T follicular helper cell (primary cell): ENCODE data around the gene FAM186B.
"Not testable (repeated sequence)": the region's sequence is repeated elsewhere in the genome, so short reads cannot be mapped to it uniquely, and the experiment has no call there.

Experiments used
- DNase-seq: peaks from one replicate; pipeline ENCODE4 v3.0.0-alpha.2; 2020; ENCODE audit warnings: low read depth

FAM186B gene

GRCh38 chr12:49633703-49634345, 28.4 kb upstream of the FAM186B start:
- DNase-seq, result no peak

- DNase-seq, result no peak
Observed at GRCh38 chr12:49632986-49633702, 27.7 kb upstream of the FAM186B start.

GRCh38 chr12:49632401-49632800, 27.0 kb upstream of the FAM186B start:
- DNase-seq, result no peak

GRCh38 chr12:49631336-49631907, 26.0 kb upstream of the FAM186B start:
- no peak for DNase-seq

GRCh38 chr12:49627752-49628360, 22.4 kb upstream of the FAM186B start:
- DNase-seq, result no peak

DNA sequence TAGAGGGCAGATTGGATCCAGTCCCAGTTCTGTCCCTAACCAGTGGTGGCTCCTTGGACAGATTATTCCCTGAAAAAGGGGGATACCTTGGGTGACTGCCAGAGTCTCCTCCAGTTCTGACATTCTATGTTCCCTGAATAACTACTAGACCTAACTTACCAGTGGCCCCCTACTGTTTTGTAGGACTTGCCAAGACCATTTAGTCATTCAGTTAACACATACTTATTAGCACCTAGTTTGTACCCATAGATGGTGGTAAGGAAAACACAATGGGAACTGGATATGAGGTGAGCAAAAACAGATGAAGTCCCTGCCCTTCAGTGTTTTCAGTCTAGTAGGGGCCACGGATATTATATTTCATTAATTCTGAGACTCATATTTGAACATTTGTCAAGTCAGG, 21.4 kb upstream of the FAM186B start:
- no peak for DNase-seq

- no peak for DNase-seq
Observed at GRCh38 chr12:49626169-49626835, 20.9 kb upstream of the FAM186B start.

DNA sequence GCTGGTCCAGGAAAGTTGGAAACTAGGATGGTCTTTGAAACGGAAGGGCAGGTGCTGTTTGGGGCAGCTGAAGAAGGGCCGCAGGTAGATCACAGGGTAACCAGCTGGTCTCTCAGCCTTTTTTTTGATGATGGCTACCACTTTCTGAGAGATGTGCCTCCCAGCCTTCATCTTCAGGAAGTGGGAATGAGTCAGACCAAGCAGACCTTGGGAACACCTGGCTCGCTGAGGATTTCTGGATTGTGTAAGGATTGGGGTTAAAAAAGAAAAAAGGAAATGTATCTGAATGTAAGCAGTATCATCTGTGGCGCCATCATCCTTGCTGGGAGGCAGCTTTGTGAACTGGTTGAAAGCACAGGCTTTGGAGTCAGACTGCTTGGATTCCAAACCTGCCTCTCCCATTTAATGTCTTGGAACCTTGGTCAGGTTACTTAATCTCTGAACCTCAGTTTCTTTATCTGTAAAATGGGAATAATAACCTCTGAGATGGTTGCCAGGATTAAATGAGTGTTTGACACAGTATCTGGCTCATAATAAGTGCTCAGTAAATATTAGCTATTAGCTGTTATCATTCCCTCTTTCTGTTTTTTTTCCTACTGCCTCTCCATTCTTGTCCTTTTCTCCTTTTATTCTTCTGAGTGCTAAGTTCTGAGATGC, 19.6 kb upstream of the FAM186B start:
- no peak for DNase-seq

DNA sequence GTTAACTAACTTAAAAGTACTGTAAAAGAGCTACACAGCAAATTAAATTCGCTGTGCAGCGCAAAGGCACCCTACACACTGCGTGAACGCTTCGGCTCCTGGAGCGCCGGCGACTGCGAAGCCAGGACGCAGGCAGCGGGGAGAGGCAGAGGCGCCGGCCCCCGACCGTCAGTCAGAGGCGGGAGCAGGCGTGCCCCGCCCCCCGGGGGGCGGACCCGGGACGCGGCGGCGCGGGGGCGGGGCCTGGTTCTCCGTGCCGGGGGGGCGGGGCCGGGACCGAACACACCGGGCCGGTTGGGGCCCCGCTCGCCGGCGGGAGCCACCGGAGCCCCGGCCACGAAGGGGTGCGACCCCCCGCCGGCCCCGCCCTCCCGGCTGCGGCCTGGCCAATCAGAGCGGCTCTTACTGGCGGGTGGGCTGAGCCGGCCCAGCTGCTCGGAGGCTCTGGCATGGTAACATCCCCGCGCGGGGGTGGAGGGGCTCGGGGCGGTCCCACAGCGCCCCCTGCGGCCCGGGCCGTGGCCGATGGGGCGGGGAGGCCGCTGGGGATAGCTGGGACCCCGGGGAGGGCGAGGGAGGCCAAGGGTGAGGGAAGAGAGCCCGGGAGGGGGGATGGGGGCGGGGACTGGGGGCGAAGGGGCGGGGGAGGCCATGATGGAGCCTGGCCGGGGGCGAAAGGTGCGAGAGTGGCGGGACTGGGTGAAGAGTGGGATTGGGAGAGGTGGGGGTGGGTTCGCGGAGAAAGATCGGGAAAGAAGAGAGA, 17.9 kb upstream of the FAM186B start, which contains the start of gene PRPF40B:
Gene PRPF40B, plus strand, starts transcription at position 420 of the 763 bp plus-strand sequence. Its CDS starts 30 bp downstream, at position 450.
- peak; percentile 80 for DNase-seq

GRCh38 chr12:49622501-49623141, 17.2 kb upstream of the FAM186B start:
- peak; percentile 38 for DNase-seq

DNA sequence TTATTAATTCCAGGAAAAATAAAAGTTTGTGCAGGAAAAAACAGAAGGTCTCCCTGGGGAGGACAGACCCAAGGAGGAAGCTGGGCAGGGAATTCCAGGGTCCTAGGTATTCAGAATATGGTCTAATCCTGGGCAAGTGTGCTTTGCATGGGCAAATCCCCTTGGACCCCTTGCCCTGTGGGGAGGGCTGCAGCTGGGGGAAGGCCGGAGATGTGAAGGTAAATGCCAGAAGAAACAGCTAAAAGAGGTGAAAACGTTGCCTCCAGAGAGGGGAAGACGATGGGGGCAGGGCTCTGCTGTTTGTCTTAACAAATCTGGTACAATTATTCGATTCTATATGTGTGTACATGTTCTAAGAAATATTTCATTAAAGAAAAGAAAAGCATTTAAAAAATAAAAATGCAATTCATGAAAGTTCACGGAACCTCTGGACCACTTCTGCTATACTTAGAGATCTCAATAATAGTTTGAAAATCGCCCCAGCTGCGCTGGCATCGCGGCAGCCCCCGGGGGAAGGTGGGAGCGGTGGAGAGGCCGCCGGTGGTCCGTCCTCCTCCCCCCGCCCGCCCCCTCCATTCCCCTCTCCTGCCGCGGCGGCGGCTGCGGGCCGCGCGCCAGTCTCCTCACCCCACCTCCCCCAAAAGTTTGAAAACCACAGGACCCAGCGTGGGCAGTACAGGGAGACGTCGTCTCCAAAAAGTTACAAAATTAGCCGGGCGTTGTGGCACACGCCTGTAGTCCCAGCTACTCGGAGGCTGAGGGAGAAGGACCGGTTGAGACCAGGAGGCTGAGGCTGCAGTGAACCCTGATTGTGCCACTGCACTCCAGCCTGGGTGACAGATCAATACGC, 16.4 kb upstream of the FAM186B start:
- DNase-seq, result no peak

- DNase-seq, result no peak
Observed at GRCh38 chr12:49619286-49619685, 13.8 kb upstream of the FAM186B start.

DNA sequence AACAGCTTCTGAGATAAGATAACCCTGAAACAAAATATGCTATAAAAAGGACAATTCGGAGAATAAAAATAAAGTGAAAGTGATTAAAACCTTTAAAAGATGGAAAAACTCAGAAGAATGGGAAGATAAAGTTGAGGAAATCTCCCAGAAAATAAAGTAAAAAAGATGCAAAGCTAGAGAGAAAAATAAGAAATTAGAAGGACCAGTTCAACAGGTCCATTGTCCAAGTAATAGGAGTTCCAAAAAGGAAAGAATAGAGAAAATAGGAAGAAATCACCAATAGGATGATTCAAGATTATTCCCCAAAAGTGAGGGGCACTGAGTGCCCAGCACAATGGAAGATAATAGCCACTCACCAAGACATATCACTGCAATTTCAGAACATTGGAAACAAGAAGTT, 13.1 kb upstream of the FAM186B start:
- no peak for DNase-seq

DNA sequence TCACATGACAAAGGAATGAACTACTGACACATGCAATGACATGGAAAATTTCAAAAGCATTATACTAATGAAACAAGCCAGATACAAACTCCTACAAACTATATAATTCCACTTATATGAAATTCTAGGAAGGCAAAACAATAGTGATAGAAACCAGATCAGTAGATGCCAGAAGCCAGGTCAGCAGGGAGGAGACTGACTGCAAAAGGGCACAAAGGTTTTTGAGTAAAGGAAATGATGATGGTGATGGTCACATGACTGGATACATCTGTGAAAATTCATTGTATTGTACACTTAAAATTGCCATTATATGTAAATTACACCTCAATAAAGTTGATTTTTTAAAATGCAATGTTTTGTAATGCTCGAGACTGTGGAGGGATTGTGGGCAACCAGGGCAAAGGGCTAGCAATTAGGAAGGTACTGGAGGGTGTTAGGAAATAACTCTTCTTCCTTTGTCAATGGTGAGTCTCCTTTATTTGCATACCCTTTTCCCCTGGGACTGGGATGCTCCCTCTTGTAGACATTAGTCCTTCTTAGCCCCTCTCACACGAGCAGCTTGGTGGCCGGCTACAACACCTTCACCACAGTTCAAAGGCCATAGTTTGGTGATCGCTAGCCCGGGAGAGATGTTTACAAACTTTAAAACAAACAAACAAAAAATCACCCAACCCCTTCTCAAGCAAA, 11.2 kb upstream of the FAM186B start:
- DNase-seq, result no peak

GRCh38 chr12:49615725-49616124, 10.3 kb upstream of the FAM186B start:
- no peak for DNase-seq

DNA sequence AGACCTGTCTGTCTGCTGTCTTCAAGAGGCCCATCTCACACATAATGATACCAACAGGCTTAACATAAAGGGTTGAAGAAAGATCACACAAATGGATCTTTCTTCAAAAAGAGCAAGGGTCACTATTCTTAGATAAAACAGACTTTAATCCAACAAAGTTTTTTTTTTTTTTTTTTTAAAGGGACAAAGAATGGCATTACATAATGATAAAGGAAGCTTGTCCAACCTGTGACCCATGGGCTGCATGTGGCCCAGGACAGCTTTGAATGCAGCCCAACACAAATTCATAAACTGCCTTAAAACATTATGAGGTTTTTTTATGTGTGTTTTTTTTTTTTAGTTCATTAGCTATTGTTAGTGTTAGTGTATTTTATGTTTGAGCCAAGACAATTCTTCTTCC, 6.8 kb upstream of the FAM186B start:
- no peak for DNase-seq

DNA sequence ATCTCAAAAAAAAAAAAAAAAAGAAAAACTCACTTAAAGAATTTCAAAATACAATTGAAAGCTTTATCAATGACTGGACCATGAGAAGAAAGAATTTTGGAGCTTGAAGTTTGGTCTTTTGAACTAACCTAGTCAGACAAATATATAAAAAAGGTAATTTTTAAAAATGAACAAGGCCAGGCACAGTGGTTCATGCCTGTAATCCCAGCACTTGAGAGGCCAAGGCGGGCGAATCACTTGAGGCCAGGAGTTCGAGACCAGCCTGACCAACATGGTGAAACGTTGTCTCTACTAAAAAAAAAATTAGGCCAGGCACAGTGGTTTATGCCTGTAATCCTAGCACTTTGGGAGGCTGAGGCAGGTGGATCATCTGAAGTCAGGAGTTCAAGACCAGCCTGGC, 5.3 kb upstream of the FAM186B start:
- not testable (repeated sequence) for DNase-seq

- DNase-seq, result no peak
Observed at GRCh38 chr12:49609875-49610154, 4.4 kb upstream of the FAM186B start.
